Mesendoderm (in vitro differentiated cells): ENCODE measurements around the gene PTP4A1.

Source experiments
- DNase-seq: peaks from one replicate; pipeline ENCODE4 v3.0.0; 2013
- H2AK5ac ChIP-seq: 2 replicates; pipeline ENCODE4 v1.6.1; 2013; ENCODE audit warnings: low read length, inconsistent platforms
- H2BK120ac ChIP-seq: 2 replicates; pipeline ENCODE4 v1.6.1; 2013; ENCODE audit warnings: low read depth, mild to moderate bottlenecking, low read length, moderate library complexity, mixed read lengths
- H2BK15ac ChIP-seq: replicated peaks from 2 replicates; pipeline ENCODE4 v1.6.1; 2013; ENCODE audit warnings: low read depth, mild to moderate bottlenecking, moderate library complexity
- H2BK5ac ChIP-seq: 2 replicates; pipeline ENCODE4 v1.6.1; 2013; ENCODE audit warnings: low read length, inconsistent platforms
- H3K18ac ChIP-seq: 2 replicates; pipeline ENCODE4 v1.6.1; 2013; ENCODE audit warnings: mild to moderate bottlenecking, low read length, mixed read lengths
- H3K23ac ChIP-seq: one replicate; pipeline ENCODE4 v1.6.1; 2013; ENCODE audit warnings: low read length
- H3K27ac ChIP-seq: 2 replicates; pipeline ENCODE4 v1.5.1; 2013; ENCODE audit warnings: low read depth, mild to moderate bottlenecking, inconsistent platforms, low read length, moderate library complexity
- H3K27me3 ChIP-seq: 2 replicates; pipeline ENCODE4 v1.6.1; 2013; ENCODE audit warnings: low read length, control low read depth, mild to moderate bottlenecking, inconsistent platforms; ENCODE audit not compliant: insufficient read depth, poor library complexity
- H3K36me3 ChIP-seq: 2 replicates; pipeline ENCODE4 v1.6.1; 2013; ENCODE audit warnings: low read length, inconsistent platforms; ENCODE audit not compliant: control insufficient read depth, insufficient read depth
- H3K4ac ChIP-seq: one replicate; pipeline ENCODE4 v1.6.1; 2013; ENCODE audit warnings: low read depth, mild to moderate bottlenecking, low read length, moderate library complexity
- H3K4me1 ChIP-seq: 2 replicates; pipeline ENCODE4 v1.6.1; 2013; ENCODE audit warnings: low read depth, low read length, inconsistent platforms; ENCODE audit not compliant: control insufficient read depth
- H3K4me2 ChIP-seq: 2 replicates; pipeline ENCODE4 v1.6.1; 2013; ENCODE audit warnings: low read length
- H3K4me3 ChIP-seq: 2 replicates; pipeline ENCODE4 v1.5.1; 2013; ENCODE audit warnings: mild to moderate bottlenecking, low read length
- H3K56ac ChIP-seq: one replicate; pipeline ENCODE4 v1.6.1; 2013; ENCODE audit warnings: low read length
- H3K79me1 ChIP-seq: 2 replicates; pipeline ENCODE4 v1.6.1; 2013; ENCODE audit warnings: low read length, inconsistent platforms
- H3K79me2 ChIP-seq: 2 replicates; pipeline ENCODE4 v1.6.1; 2013; ENCODE audit warnings: mild to moderate bottlenecking, low read length; ENCODE audit not compliant: control insufficient read depth, insufficient read depth
- H3K9ac ChIP-seq: 2 replicates; pipeline ENCODE4 v1.6.1; 2013; ENCODE audit warnings: low read length, inconsistent platforms
- H4K5ac ChIP-seq: one replicate; pipeline ENCODE4 v1.6.1; 2013; ENCODE audit warnings: low read length
- H4K8ac ChIP-seq: one replicate; pipeline ENCODE4 v1.6.1; 2013; ENCODE audit warnings: low read depth, mild to moderate bottlenecking, control low read depth, low read length, moderate library complexity
- WGBS: extraction: QIAGEN DNeasy Blood & Tissue Kit; methylation state at CpG from one replicate; pipeline ENCODE4 v1.1.7; 2013; ENCODE audit warnings: low lambda C conversion rate, missing lambda C conversion rate; ENCODE audit not compliant: insufficient coverage; ENCODE audit errors: extremely low coverage; 5-methylcytosine and 5-hydroxymethylcytosine counted together

PTP4A1 gene

DNA sequence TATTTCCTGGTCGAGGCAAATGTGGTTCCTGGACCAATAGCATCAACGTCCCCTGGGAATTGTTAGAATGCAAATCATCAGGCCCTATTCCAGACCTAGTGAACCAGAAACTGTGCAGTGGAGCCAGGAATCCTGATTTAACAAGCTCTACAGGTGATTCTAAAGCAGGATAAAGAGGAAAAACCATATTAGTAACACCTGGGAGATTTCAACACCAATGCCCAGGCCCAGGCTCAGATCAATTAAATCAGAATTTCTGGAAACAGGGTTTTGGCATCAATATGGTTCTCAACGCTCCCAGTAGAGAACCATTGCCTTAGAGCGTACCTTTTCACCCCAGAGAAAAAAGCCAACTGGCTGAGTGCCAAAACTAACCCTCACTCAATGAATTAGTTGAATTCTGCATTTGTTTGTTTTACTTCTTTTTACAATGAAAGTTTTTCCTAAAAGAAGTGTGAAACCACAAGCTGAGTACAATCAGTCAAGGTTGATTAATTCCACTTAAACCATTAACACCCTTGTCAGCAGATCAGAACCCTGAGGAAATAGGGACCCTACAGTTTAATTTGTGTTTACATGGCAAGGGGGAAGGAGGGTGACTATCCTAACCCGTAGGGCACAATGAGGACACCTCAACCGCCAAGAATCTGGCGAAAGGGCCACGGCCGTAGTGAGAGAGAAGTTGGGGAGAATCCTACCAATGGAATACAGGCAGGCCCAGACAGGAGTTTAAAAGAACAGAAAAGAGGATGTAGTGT, 34.9 kb upstream of the PTP4A1 start:
- Histone ChIP-seq H3K4me2 (no peak overlapping the region), H3K79me2 (no peaks in the 10 kb centered on the region), H3K4me1 (no peaks in the 10 kb centered on the region), H3K18ac (no peak overlapping the region), H4K5ac (no peak overlapping the region), H2BK120ac (no peak overlapping the region), H2BK5ac (no peak overlapping the region), H2BK15ac (no peak overlapping the region), H3K36me3 (no peaks in the 10 kb centered on the region), H3K4me3 (no peak overlapping the region), H3K27me3 (peaks cover 3% of the 10 kb centered on the region), H4K8ac (no peak overlapping the region), H3K56ac (no peak overlapping the region), H2AK5ac (no peak overlapping the region), H3K9ac (no peak overlapping the region), H3K27ac (no peak overlapping the region), H3K23ac (no peak overlapping the region), H3K79me1 (no peaks in the 10 kb centered on the region), H3K4ac (no peak overlapping the region)
- WGBS: no CpG with 5 or more reads among the region's 9 CpGs
- peak; percentile 41 for DNase-seq

GRCh38 chr6:63537959-63538300, 34.4 kb upstream of the PTP4A1 start:
- Histone ChIP-seq H3K4me2 (no peak overlapping the region), H3K4me1 (no peaks in the 10 kb centered on the region), H3K4me3 (no peak overlapping the region), H3K18ac (no peak overlapping the region), H3K79me1 (no peaks in the 10 kb centered on the region), H3K4ac (no peak overlapping the region), H3K9ac (no peak overlapping the region), H4K8ac (no peak overlapping the region), H2BK5ac (no peak overlapping the region), H4K5ac (no peak overlapping the region), H3K27ac (no peak overlapping the region), H3K23ac (no peak overlapping the region), H3K36me3 (no peaks in the 10 kb centered on the region), H2BK15ac (no peak overlapping the region), H3K56ac (no peak overlapping the region), H2BK120ac (no peak overlapping the region), H3K27me3 (peaks cover 6% of the 10 kb centered on the region), H3K79me2 (no peaks in the 10 kb centered on the region), H2AK5ac (no peak overlapping the region)
- DNase-seq: no peak

- H3K36me3 ChIP-seq: no peaks in the 10 kb centered on the region
- H2AK5ac ChIP-seq: no peak overlapping the region
- H3K18ac ChIP-seq: no peak overlapping the region
- peaks cover 7% of the 10 kb centered on the region for H3K27me3 ChIP-seq
- H3K9ac ChIP-seq: no peak overlapping the region
- H3K56ac ChIP-seq: no peak overlapping the region
- no peak overlapping the region for H2BK5ac ChIP-seq
- H2BK120ac ChIP-seq: no peak overlapping the region
- no peaks in the 10 kb centered on the region for H3K4me1 ChIP-seq
- H3K4me2 ChIP-seq: no peak overlapping the region
- no peak overlapping the region for H3K4ac ChIP-seq
- H3K79me2 ChIP-seq: no peaks in the 10 kb centered on the region
- H2BK15ac ChIP-seq: no peak overlapping the region
- no peak overlapping the region for H3K23ac ChIP-seq
- H3K27ac ChIP-seq: no peak overlapping the region
- DNase-seq: no peak
- no peak overlapping the region for H4K8ac ChIP-seq
- H3K79me1 ChIP-seq: no peaks in the 10 kb centered on the region
- H3K4me3 ChIP-seq: no peak overlapping the region
- WGBS: no CpG with 5 or more reads among the region's 1 CpG
- H4K5ac ChIP-seq: no peak overlapping the region
Observed at GRCh38 chr6:63538550-63538949, 33.7 kb upstream of the PTP4A1 start.

- H4K8ac ChIP-seq: no peak overlapping the region
- H2AK5ac ChIP-seq: no peak overlapping the region
- no CpG with 5 or more reads among the region's 1 CpG for WGBS
- no peak overlapping the region for H3K18ac ChIP-seq
- no peak overlapping the region for H3K56ac ChIP-seq
- H3K9ac ChIP-seq: no peak overlapping the region
- peaks cover 7% of the 10 kb centered on the region for H3K27me3 ChIP-seq
- no peaks in the 10 kb centered on the region for H3K79me2 ChIP-seq
- H2BK15ac ChIP-seq: no peak overlapping the region
- H3K27ac ChIP-seq: no peak overlapping the region
- no peaks in the 10 kb centered on the region for H3K4me1 ChIP-seq
- no peaks in the 10 kb centered on the region for H3K79me1 ChIP-seq
- DNase-seq: no peak
- H3K23ac ChIP-seq: no peak overlapping the region
- H3K36me3 ChIP-seq: no peaks in the 10 kb centered on the region
- no peak overlapping the region for H3K4ac ChIP-seq
- H2BK5ac ChIP-seq: no peak overlapping the region
- H4K5ac ChIP-seq: no peak overlapping the region
- no peak overlapping the region for H2BK120ac ChIP-seq
- no peak overlapping the region for H3K4me3 ChIP-seq
- no peak overlapping the region for H3K4me2 ChIP-seq
Observed at GRCh38 chr6:63543001-63543400, 29.3 kb upstream of the PTP4A1 start.

- Histone ChIP-seq H2AK5ac (no peak overlapping the region), H3K23ac (no peak overlapping the region), H3K4me2 (no peak overlapping the region), H3K79me1 (no peaks in the 10 kb centered on the region), H3K36me3 (no peaks in the 10 kb centered on the region), H3K18ac (no peak overlapping the region), H2BK15ac (no peak overlapping the region), H3K4ac (no peak overlapping the region), H3K79me2 (no peaks in the 10 kb centered on the region), H2BK120ac (no peak overlapping the region), H3K27ac (no peak overlapping the region), H3K9ac (no peak overlapping the region), H2BK5ac (no peak overlapping the region), H3K4me1 (no peaks in the 10 kb centered on the region), H4K5ac (no peak overlapping the region), H3K56ac (no peak overlapping the region), H3K27me3 (peaks cover 7% of the 10 kb centered on the region), H3K4me3 (no peak overlapping the region), H4K8ac (no peak overlapping the region)
- WGBS: no CpG with 5 or more reads among the region's 3 CpGs
- DNase-seq: no peak
Observed at GRCh38 chr6:63543982-63544381, 28.3 kb upstream of the PTP4A1 start.

DNA sequence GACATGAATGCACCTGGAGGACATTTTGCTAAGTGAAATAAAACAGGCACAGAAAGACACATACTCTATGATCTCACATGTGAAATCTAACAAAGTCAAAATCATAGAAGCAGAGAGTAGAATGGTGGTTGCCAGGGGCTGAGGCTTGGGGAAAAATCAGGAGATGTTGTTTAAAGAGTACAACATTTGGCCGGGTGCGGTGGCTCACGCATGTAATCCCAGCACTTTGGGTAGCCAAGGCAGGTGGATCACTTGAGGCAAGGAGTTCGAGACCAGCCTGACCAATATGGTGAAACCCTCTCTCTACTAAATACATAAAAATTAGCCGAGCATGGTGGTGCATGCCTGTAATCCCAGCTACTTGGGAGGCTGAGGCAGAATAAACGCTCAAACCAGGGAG, 26.0 kb upstream of the PTP4A1 start:
- no peak overlapping the region for H3K18ac ChIP-seq
- no peaks in the 10 kb centered on the region for H3K4me1 ChIP-seq
- no peak overlapping the region for H4K8ac ChIP-seq
- H3K4me3 ChIP-seq: no peak overlapping the region
- no peak overlapping the region for H3K4ac ChIP-seq
- no peak overlapping the region for H4K5ac ChIP-seq
- no peak overlapping the region for H2BK120ac ChIP-seq
- H2AK5ac ChIP-seq: no peak overlapping the region
- no peaks in the 10 kb centered on the region for H3K79me2 ChIP-seq
- H3K56ac ChIP-seq: no peak overlapping the region
- no peak overlapping the region for H3K4me2 ChIP-seq
- H3K36me3 ChIP-seq: no peaks in the 10 kb centered on the region
- H3K27ac ChIP-seq: no peak overlapping the region
- no CpG with 5 or more reads among the region's 6 CpGs for WGBS
- H2BK15ac ChIP-seq: no peak overlapping the region
- peaks cover 5% of the 10 kb centered on the region for H3K27me3 ChIP-seq
- H3K79me1 ChIP-seq: no peaks in the 10 kb centered on the region
- no peak overlapping the region for H3K23ac ChIP-seq
- no peak for DNase-seq
- H2BK5ac ChIP-seq: no peak overlapping the region
- H3K9ac ChIP-seq: no peak overlapping the region
